ENCODE measurements around the gene FAM3D. TPM values are rescaled to one million over a fixed set of nuclear protein-coding genes. Genes with fewer than 3 reads are reported as not detected.

FAM3D gene
- total and polyA plus RNA-seq, 10 of the 15 experiments (the other 5 are each of a cell fraction or from before 2014, with no cell fraction given): 0.04 to 0.07 TPM; not detected in 8

GRCh38 chr3:58660998-58661397, 5.6 kb downstream of the FAM3D start:
- H3K4me3 ChIP-seq: no peak overlapping the region
- no peak for FAIRE-seq
- H3K4me2 ChIP-seq (ENCODE audit: control insufficient read depth, insufficient read depth): no peak overlapping the region
- no peaks in the 10 kb centered on the region for H3K36me3 ChIP-seq (ENCODE audit: control insufficient read depth in 2 of 2, insufficient read depth in 2 of 2, low read length in 1 of 2)
- ChIA-PET SMC1A (ENCODE audit: uncharacterized antibody, unreplicated experiment) (interaction anchor here (0.6 kb wide), 1 partner anchor 15 kb away, joined by 3 read pairs; no protein-coding TSS in a partner anchor), RAD21 (ENCODE audit: unreplicated experiment) (no interaction called here), CTCF (interaction anchor here (0.9 kb wide), 1 partner anchor 21 kb away, joined by 3 read pairs; no protein-coding TSS in a partner anchor), POLR2A (no interaction called here)
- no peak overlapping the region for H3K27ac ChIP-seq (ENCODE audit: control insufficient read depth, insufficient read depth)
- H3K9me3 ChIP-seq (replicated peaks; ENCODE audit: control insufficient read depth, insufficient read depth, low read length): no peaks in the 10 kb centered on the region
- intact Hi-C loops (cut with micrococcal nuclease; ENCODE audit: unreplicated experiment) (no loop called here), in situ Hi-C loops (cut with MboI) (no loop called here)
- peak; percentile 52; the same call in 1 of the 2 replicates for TF ChIP-seq ZBTB40 (IDR thresholded peaks at IDR 0.05; ENCODE audit: borderline replicate concordance)
- TF ChIP-seq BHLHE40 (IDR thresholded peaks at IDR 0.05; ENCODE audit: borderline replicate concordance in 1 of 2, low read depth in 2 of 2, low read length in 1 of 2): no peak
- no TSS peak for BruUV-seq (replicated peaks)
- no peaks in the 10 kb centered on the region for H4K20me1 ChIP-seq (ENCODE audit: control insufficient read depth, insufficient read depth)
- no peak for ATAC-seq
- no peak overlapping the region for H3K9ac ChIP-seq (ENCODE audit: control insufficient read depth, insufficient read depth, low read length)
- DNase-seq (ENCODE audit: low read depth, low spot score): no peak
- no peak overlapping the region for H2AFZ ChIP-seq (ENCODE audit: control insufficient read depth, low read depth, low read length)
- H3K4me1 ChIP-seq (ENCODE audit: control insufficient read depth, insufficient read depth, low read length): no peaks in the 10 kb centered on the region
- H3K27me3 ChIP-seq (replicated peaks in 1 of 2; ENCODE audit: control insufficient read depth in 2 of 2, insufficient read depth in 2 of 2, low read length in 1 of 2): peaks cover 2 to 3% of the 10 kb centered on the region in 2 experiments; a peak in 2 of 4 replicates
- no peaks in the 10 kb centered on the region for H3K79me2 ChIP-seq (ENCODE audit: control insufficient read depth, insufficient read depth, low read length)
- 23% methylated on average over 6 of the region's 6 CpGs for WGBS (ENCODE audit: insufficient coverage, insufficient replicate concordance, low lambda C conversion rate, missing lambda C conversion rate)
